Measurements from ENCODE around the gene PLD1. TPM values are rescaled to one million over a fixed set of nuclear protein-coding genes. Genes with fewer than 3 reads are reported as not detected.

PLD1 gene
- total RNA-seq, 1 donor from 2014 or later = not detected

- peaks cover 5% of the 10 kb centered on the region for H3K27me3 Mint-ChIP-seq
- H3K4me1 Mint-ChIP-seq = no peaks in the 10 kb centered on the region
- H3K27ac Mint-ChIP-seq = no peak overlapping the region
- H3K36me3 Mint-ChIP-seq (ENCODE audit: low read depth) = no peaks in the 10 kb centered on the region
- H3K9me3 Mint-ChIP-seq = no peaks in the 10 kb centered on the region
- DNase-seq = no peak
- ChIA-PET CTCF (no interaction called here), POLR2A (no interaction called here)
- no peak for ATAC-seq (ENCODE audit: low read depth)
- H3K4me3 Mint-ChIP-seq = no peak overlapping the region
- no peak for TF ChIP-seq CTCF (IDR thresholded peaks at IDR 0.05)
- intact Hi-C loops (cut with micrococcal nuclease) = no loop called here
Observed at GRCh38 chr3:171799501-171799900, 10.8 kb downstream of the PLD1 start.

GRCh38 chr3:171797873-171798272 is 12.4 kb downstream of the PLD1 start:
- Mint-ChIP-seq H3K27me3 (no peaks in the 10 kb centered on the region), H3K27ac (no peak overlapping the region), H3K4me3 (no peak overlapping the region), H3K36me3 (ENCODE audit: low read depth) (no peaks in the 10 kb centered on the region), H3K9me3 (no peaks in the 10 kb centered on the region), H3K4me1 (no peaks in the 10 kb centered on the region)
- intact Hi-C loops (cut with micrococcal nuclease) = no loop called here
- no peak for TF ChIP-seq CTCF (IDR thresholded peaks at IDR 0.05)
- ChIA-PET CTCF (no interaction called here), POLR2A (no interaction called here)
- ATAC-seq (ENCODE audit: low read depth) = no peak
- no peak for DNase-seq

DNA sequence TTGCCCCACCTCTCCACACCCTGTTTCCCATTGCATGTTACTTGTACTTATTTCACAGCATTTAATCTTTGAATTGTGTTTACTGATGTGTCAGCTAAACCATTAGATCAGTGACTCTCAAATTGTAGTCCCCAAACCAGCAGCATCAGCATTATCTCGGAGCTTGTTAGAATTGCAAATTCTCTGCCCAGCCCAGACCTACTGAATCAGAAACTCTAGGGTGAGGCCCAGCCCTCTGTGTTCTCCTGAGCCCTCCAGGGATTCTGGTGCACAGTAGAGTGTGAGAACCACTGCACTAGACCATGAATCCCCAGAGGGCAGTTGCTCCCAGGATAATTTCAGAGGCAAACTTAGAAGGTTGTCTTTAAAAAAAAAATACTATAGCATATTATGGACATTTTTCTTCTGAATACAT is 13.0 kb downstream of the PLD1 start:
- H3K4me3 Mint-ChIP-seq = no peak overlapping the region
- POLR2A ChIA-PET = no interaction called here
- no peak for ATAC-seq (ENCODE audit: low read depth)
- no peaks in the 10 kb centered on the region for H3K9me3 Mint-ChIP-seq
- no peak overlapping the region for H3K27ac Mint-ChIP-seq
- CTCF ChIA-PET = no interaction called here
- no peak for TF ChIP-seq CTCF (IDR thresholded peaks at IDR 0.05)
- no peaks in the 10 kb centered on the region for H3K27me3 Mint-ChIP-seq
- intact Hi-C loops (cut with micrococcal nuclease) = no loop called here
- no peaks in the 10 kb centered on the region for H3K4me1 Mint-ChIP-seq
- DNase-seq = no peak
- H3K36me3 Mint-ChIP-seq (ENCODE audit: low read depth) = no peaks in the 10 kb centered on the region

- POLR2A ChIA-PET = no interaction called here
- H3K36me3 Mint-ChIP-seq (ENCODE audit: low read depth) = no peaks in the 10 kb centered on the region
- H3K27ac Mint-ChIP-seq = no peak overlapping the region
- DNase-seq = no peak
- no peaks in the 10 kb centered on the region for H3K27me3 Mint-ChIP-seq
- ATAC-seq (ENCODE audit: low read depth) = no peak
- TF ChIP-seq CTCF (IDR thresholded peaks at IDR 0.05) = no peak
- H3K4me1 Mint-ChIP-seq = no peaks in the 10 kb centered on the region
- intact Hi-C loops (cut with micrococcal nuclease) = no loop called here
- CTCF ChIA-PET = no interaction called here
- no peak overlapping the region for H3K4me3 Mint-ChIP-seq
- H3K9me3 Mint-ChIP-seq = no peaks in the 10 kb centered on the region
Observed at GRCh38 chr3:171796625-171797264, 13.5 kb downstream of the PLD1 start.

DNA sequence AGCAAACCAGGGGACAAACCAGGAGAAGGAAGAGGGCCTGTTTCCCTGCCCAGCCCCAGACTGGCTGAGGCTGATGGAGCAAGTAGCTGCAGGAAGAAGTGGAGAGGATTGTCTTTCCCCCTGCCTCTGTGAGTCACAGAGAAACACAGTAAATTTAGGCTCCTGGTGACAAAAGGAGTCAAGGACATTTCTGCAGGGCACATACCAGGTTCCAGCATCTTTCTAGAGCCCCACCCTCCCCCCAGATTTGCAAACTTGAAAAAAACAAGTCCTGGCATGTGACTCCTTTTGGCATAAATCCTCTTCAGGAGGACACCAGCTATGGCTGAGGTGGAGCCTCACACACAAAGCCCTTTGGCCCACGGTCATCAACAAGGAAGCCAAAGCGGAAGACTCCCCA is 17.8 kb downstream of the PLD1 start:
- H3K4me1 Mint-ChIP-seq = no peaks in the 10 kb centered on the region
- intact Hi-C loops (cut with micrococcal nuclease) = no loop called here
- H3K27ac Mint-ChIP-seq = no peak overlapping the region
- H3K4me3 Mint-ChIP-seq = no peak overlapping the region
- no peak for DNase-seq
- POLR2A ChIA-PET = no interaction called here
- no peaks in the 10 kb centered on the region for H3K27me3 Mint-ChIP-seq
- no peak for ATAC-seq (ENCODE audit: low read depth)
- TF ChIP-seq CTCF (IDR thresholded peaks at IDR 0.05) = no peak
- no peaks in the 10 kb centered on the region for H3K9me3 Mint-ChIP-seq
- H3K36me3 Mint-ChIP-seq (ENCODE audit: low read depth) = no peaks in the 10 kb centered on the region
- CTCF ChIA-PET = no interaction called here

Measured in activated B cell treated with CpG ODN at 0.5 μM for 24 hours (primary cell).